NB4 (cell line): ENCODE measurements around the gene FANK1.

Experiments
- MAX ChIP-seq: IDR thresholded peaks from 2 replicates; pipeline ENCODE4 v1.6.1; 2011; ENCODE audit warnings: low read depth, low read length
- POLR2A ChIP-seq: IDR thresholded peaks from 2 replicates; pipeline ENCODE4 v1.6.1; 2011; ENCODE audit warnings: mild to moderate bottlenecking; ENCODE audit not compliant: insufficient read length; ENCODE audit errors: extremely low read depth

GRCh38 chr10:125928928-125929585 is 32.7 kb downstream of the FANK1 start:
- TF ChIP-seq POLR2A (no peak), MAX (no peak)
